GM23338 (cell line): ENCODE results near the gene TYROBP. TPM values are rescaled to one million over a fixed set of nuclear protein-coding genes. Genes with fewer than 3 reads are reported as not detected.

Experiments used
- ATAC-seq: fragments of 200-7000 bp; cut with Tn5 transposase; 3 replicates; pipeline ENCODE4 v1.9.1; 2020
- DNase-seq: peaks from one replicate; pipeline ENCODE4 v3.0.0-alpha.2; 2015; ENCODE audit warnings: low spot score
- H2AFZ ChIP-seq: fragments of 200-600 bp; sonication (generic); 2 replicates; pipeline ENCODE4 v1.8.0; 2016; ENCODE audit warnings: antibody characterized with exemption, mild to moderate bottlenecking, moderate library complexity
- H3F3A ChIP-seq: fragments of 200-600 bp; sonication (generic); replicated peaks from 2 replicates; pipeline ENCODE4 v1.8.0; 2017; ENCODE audit warnings: antibody characterized with exemption, mixed run types, low read depth
- H3K27ac ChIP-seq: fragments of 200-600 bp; sonication (generic); 2 replicates; pipeline ENCODE4 v1.6.1; 2016; ENCODE audit warnings: low read depth
- H3K27me3 ChIP-seq: fragments of 200-600 bp; sonication (generic); 2 replicates; pipeline ENCODE4 v1.8.0; 2016; ENCODE audit warnings: mild to moderate bottlenecking, mixed run types, moderate library complexity; ENCODE audit not compliant: insufficient read depth
- H3K36me3 ChIP-seq: fragments of 200-600 bp; sonication (generic); 2 replicates; pipeline ENCODE4 v1.8.0; 2016; ENCODE audit warnings: mild to moderate bottlenecking; ENCODE audit not compliant: insufficient read depth
- H3K4me1 ChIP-seq: fragments of 200-600 bp; sonication (generic); 2 replicates; pipeline ENCODE4 v1.8.0; 2016; ENCODE audit warnings: mild to moderate bottlenecking, moderate library complexity; ENCODE audit not compliant: insufficient read depth
- H3K4me2 ChIP-seq: fragments of 200-600 bp; sonication (generic); 2 replicates; pipeline ENCODE4 v1.7.1; 2017; ENCODE audit warnings: mixed run types
- H3K4me3 ChIP-seq: fragments of 200-600 bp; sonication (generic); 2 replicates; pipeline ENCODE4 v1.6.1; 2016; ENCODE audit warnings: mixed run types
- H3K79me2 ChIP-seq: fragments of 200-600 bp; sonication (generic); replicated peaks from 2 replicates; pipeline ENCODE4 v1.8.0; 2017; ENCODE audit warnings: mild to moderate bottlenecking; ENCODE audit not compliant: insufficient read depth
- H3K9me2 ChIP-seq: fragments of 200-600 bp; sonication (generic); 2 replicates; pipeline ENCODE4 v1.8.0; 2017; ENCODE audit not compliant: insufficient read depth
- H4K20me1 ChIP-seq: fragments of 200-600 bp; sonication (generic); replicated peaks from 2 replicates; pipeline ENCODE4 v1.8.0; 2017; ENCODE audit warnings: mild to moderate bottlenecking; ENCODE audit not compliant: insufficient read depth
- H3K27ac Mint-ChIP-seq: 2 replicates; pipeline ENCODE4 v1.8.0; 2020; ENCODE audit warnings: inconsistent platforms, mild to moderate bottlenecking, moderate library complexity, mixed read lengths
- H3K27me3 Mint-ChIP-seq: 3 replicates; pipeline ENCODE4 v1.8.0; 2022; ENCODE audit warnings: low read depth, mild to moderate bottlenecking, moderate library complexity, mixed read lengths, inconsistent platforms; ENCODE audit not compliant: insufficient read depth, poor library complexity
- H3K36me3 Mint-ChIP-seq: 3 replicates; pipeline ENCODE4 v1.8.0; 2021; ENCODE audit warnings: low read depth, mild to moderate bottlenecking, inconsistent platforms, moderate library complexity, mixed read lengths
- H3K4me1 Mint-ChIP-seq: 3 replicates; pipeline ENCODE4 v1.8.0; 2020; ENCODE audit warnings: mild to moderate bottlenecking, inconsistent platforms, mixed read lengths
- H3K4me3 Mint-ChIP-seq: 3 replicates; pipeline ENCODE4 v1.8.0; 2021; ENCODE audit warnings: moderate library complexity, mild to moderate bottlenecking, inconsistent platforms, mixed read lengths
- H3K9me3 Mint-ChIP-seq: 3 replicates; pipeline ENCODE4 v1.8.0; 2020; ENCODE audit warnings: moderate library complexity, mild to moderate bottlenecking, inconsistent platforms, mixed read lengths
- CREB1 ChIP-seq: fragments of 250-450 bp; sonication (Bioruptor Pico); IDR thresholded peaks from 2 replicates; pipeline ENCODE4 v1.5.0; 2020; ENCODE audit warnings: low read depth, mild to moderate bottlenecking, moderate library complexity
- EZH2 ChIP-seq: fragments of 200-600 bp; sonication (generic); IDR thresholded peaks from one replicate; pipeline ENCODE4 v1.8.0; 2017; ENCODE audit warnings: antibody characterized with exemption, mild to moderate bottlenecking, low read depth; ENCODE audit not compliant: unreplicated experiment
- EZH2phosphoT487 ChIP-seq: fragments of 200-600 bp; sonication (generic); IDR thresholded peaks from one replicate; pipeline ENCODE4 v1.8.1; 2018; ENCODE audit warnings: antibody characterized with exemption; ENCODE audit not compliant: unreplicated experiment
- NANOG ChIP-seq: IDR thresholded peaks from 2 replicates; pipeline ENCODE4 v1.6.1; 2016; ENCODE audit warnings: antibody characterized with exemption, borderline replicate concordance
- STAT1 ChIP-seq: IDR thresholded peaks from one replicate; pipeline ENCODE4 v1.6.1; 2016; ENCODE audit warnings: antibody characterized with exemption; ENCODE audit not compliant: unreplicated experiment
- ZNF114 ChIP-seq: fragments of 250-450 bp; sonication (Bioruptor Pico); IDR thresholded peaks from 2 replicates; pipeline ENCODE4 v1.5.0; 2020; ENCODE audit warnings: mild to moderate bottlenecking, moderate library complexity
- polyA plus RNA-seq: library from polyadenylated mRNA; unstranded; fragments of >200 nt; fragmentation: Nextera tagmentation; extraction: Ambion mirVana; gene quantifications from 2 replicates; pipeline ENCODE4 v1.2.1, GENCODE V29; 2016
- total RNA-seq: library from RNA; depleted of rRNA; stranded (reverse); fragments of >200 nt; shearing (Covaris generic); gene quantifications from 2 replicates; pipeline ENCODE4 v1.2.3, GENCODE V29; 2014
- TF ChIP-seq, protein P1 (sequence below), 2 experiments: fragments of 200-600 bp in 1 of 2; sonication (generic) in 1 of 2; conservative IDR thresholded peaks; 2 replicates each; pipeline versions ENCODE4 v1.5.1 to v1.6.1; 2016 to 2017; ENCODE audit warnings: antibody characterized with exemption in 2 of 2, low read depth in 2 of 2, mild to moderate bottlenecking in 2 of 2, moderate library complexity in 1 of 2
- TF ChIP-seq, protein P2 (sequence below): IDR thresholded peaks from 2 replicates; pipeline ENCODE4 v1.6.1; 2016; ENCODE audit warnings: antibody characterized with exemption
- TF ChIP-seq, protein P3 (sequence below): IDR thresholded peaks from one replicate; pipeline ENCODE4 v1.6.1; 2018; ENCODE audit warnings: antibody characterized with exemption; ENCODE audit not compliant: unreplicated experiment

Gene TYROBP
- total and polyA plus RNA-seq, 2 experiments from 2014 or later, result not detected

DNA sequence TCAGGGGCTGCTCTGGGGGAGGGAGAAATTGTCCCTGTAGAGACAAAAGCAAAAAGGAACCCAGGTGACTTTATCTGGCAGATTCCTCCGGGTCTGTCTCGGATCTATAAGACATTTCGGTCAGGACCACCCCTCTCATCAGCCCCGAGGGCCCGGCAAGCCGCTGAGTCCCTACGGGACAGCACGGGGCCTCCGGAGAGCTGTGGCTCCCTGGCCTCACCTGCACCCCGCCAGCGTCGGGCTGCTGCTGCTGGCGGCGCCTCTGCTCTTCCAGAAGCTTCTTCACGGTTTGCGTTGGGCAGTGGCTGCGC lies 9.6 kb downstream of the TYROBP start (continued):
- TF ChIP-seq ZNF114 (CRISPR knock-in tag), result no peak
- TF ChIP-seq STAT1, result no peak
- TF ChIP-seq, protein P1, sequence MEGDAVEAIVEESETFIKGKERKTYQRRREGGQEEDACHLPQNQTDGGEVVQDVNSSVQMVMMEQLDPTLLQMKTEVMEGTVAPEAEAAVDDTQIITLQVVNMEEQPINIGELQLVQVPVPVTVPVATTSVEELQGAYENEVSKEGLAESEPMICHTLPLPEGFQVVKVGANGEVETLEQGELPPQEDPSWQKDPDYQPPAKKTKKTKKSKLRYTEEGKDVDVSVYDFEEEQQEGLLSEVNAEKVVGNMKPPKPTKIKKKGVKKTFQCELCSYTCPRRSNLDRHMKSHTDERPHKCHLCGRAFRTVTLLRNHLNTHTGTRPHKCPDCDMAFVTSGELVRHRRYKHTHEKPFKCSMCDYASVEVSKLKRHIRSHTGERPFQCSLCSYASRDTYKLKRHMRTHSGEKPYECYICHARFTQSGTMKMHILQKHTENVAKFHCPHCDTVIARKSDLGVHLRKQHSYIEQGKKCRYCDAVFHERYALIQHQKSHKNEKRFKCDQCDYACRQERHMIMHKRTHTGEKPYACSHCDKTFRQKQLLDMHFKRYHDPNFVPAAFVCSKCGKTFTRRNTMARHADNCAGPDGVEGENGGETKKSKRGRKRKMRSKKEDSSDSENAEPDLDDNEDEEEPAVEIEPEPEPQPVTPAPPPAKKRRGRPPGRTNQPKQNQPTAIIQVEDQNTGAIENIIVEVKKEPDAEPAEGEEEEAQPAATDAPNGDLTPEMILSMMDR (conservative IDR thresholded peaks at IDR 0.05; ENCODE audit: low read depth in 2 of 2), result no peak
- no peak for TF ChIP-seq CREB1 (CRISPR knock-in tag)
- TF ChIP-seq, protein P2, sequence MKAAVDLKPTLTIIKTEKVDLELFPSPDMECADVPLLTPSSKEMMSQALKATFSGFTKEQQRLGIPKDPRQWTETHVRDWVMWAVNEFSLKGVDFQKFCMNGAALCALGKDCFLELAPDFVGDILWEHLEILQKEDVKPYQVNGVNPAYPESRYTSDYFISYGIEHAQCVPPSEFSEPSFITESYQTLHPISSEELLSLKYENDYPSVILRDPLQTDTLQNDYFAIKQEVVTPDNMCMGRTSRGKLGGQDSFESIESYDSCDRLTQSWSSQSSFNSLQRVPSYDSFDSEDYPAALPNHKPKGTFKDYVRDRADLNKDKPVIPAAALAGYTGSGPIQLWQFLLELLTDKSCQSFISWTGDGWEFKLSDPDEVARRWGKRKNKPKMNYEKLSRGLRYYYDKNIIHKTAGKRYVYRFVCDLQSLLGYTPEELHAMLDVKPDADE, result no peak
- TF ChIP-seq EZH2, result no peak
- no peak for TF ChIP-seq EZH2phosphoT487
- no peak for TF ChIP-seq NANOG
- TF ChIP-seq, protein P3, sequence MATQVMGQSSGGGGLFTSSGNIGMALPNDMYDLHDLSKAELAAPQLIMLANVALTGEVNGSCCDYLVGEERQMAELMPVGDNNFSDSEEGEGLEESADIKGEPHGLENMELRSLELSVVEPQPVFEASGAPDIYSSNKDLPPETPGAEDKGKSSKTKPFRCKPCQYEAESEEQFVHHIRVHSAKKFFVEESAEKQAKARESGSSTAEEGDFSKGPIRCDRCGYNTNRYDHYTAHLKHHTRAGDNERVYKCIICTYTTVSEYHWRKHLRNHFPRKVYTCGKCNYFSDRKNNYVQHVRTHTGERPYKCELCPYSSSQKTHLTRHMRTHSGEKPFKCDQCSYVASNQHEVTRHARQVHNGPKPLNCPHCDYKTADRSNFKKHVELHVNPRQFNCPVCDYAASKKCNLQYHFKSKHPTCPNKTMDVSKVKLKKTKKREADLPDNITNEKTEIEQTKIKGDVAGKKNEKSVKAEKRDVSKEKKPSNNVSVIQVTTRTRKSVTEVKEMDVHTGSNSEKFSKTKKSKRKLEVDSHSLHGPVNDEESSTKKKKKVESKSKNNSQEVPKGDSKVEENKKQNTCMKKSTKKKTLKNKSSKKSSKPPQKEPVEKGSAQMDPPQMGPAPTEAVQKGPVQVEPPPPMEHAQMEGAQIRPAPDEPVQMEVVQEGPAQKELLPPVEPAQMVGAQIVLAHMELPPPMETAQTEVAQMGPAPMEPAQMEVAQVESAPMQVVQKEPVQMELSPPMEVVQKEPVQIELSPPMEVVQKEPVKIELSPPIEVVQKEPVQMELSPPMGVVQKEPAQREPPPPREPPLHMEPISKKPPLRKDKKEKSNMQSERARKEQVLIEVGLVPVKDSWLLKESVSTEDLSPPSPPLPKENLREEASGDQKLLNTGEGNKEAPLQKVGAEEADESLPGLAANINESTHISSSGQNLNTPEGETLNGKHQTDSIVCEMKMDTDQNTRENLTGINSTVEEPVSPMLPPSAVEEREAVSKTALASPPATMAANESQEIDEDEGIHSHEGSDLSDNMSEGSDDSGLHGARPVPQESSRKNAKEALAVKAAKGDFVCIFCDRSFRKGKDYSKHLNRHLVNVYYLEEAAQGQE, result no peak

DNA sequence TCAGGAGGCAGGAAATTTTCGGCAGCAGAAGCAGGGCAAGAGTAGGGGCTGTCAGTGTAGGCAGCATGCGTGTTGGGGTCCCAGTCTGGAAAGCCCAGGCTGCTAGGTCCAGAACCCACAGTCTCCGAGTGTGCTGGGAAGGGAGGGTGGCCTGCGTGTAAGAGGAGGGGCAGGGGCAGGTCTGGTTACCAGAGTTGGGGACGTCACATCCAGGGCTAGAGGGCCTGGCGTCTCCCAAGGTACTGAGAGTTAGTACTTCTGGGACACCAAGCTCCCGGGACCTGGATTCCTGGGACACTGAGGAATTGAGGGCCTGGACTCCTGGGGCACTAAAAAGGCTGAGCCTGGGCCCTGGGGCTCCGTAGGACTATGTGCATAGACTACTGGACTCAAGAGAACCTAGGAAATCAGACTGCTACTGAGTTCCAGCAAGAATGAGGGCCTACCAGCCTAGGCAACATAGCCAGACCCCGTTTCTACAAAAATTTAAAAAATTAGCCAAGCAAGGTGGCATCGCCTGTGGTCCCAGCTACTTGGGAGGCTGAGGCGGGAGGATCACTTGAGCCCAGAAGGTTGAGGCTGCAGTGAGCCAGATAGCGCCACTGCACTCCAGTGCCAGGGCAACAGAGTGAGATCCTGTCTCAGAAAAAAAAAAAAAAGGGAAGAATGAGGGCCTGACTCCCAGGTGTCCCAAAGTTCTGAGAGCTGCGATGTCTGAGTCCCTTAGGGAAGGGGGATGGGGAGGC lies 10.2 kb downstream of the TYROBP start:
- Mint-ChIP-seq H3K36me3 (peaks cover 30% of the 10 kb centered on the region), H3K4me1 (peaks cover 17% of the 10 kb centered on the region), H3K4me3 (peak overlapping the region; percentile 95), H3K27ac (no peak overlapping the region), H3K27me3 (peaks cover 12% of the 10 kb centered on the region), H3K9me3 (no peaks in the 10 kb centered on the region)
- H3K9me2 ChIP-seq, result no peaks in the 10 kb centered on the region
- DNase-seq, result no peak
- H4K20me1 ChIP-seq, result peaks cover 5% of the 10 kb centered on the region; the same call in 1 of the 2 replicates
- peak overlapping the region; percentile 96 for H3K4me2 ChIP-seq
- H3K36me3 ChIP-seq, result peaks cover 18% of the 10 kb centered on the region
- no peak overlapping the region for H3K27ac ChIP-seq
- H3K4me3 ChIP-seq, result peak overlapping the region; percentile 99
- ATAC-seq, result no peak
- peaks cover 15% of the 10 kb centered on the region; the same call in 1 of the 2 replicates for H3F3A ChIP-seq
- H3K4me1 ChIP-seq, result peaks cover 21% of the 10 kb centered on the region
- no peaks in the 10 kb centered on the region for H3K27me3 ChIP-seq
- no peak overlapping the region for H2AFZ ChIP-seq
- peaks cover 13% of the 10 kb centered on the region for H3K79me2 ChIP-seq
- no peak for TF ChIP-seq EZH2phosphoT487
- TF ChIP-seq STAT1, result no peak
- TF ChIP-seq, protein P3, result no peak
